ENCODE measurements around the gene STAT6.

The STAT6 gene

DNA sequence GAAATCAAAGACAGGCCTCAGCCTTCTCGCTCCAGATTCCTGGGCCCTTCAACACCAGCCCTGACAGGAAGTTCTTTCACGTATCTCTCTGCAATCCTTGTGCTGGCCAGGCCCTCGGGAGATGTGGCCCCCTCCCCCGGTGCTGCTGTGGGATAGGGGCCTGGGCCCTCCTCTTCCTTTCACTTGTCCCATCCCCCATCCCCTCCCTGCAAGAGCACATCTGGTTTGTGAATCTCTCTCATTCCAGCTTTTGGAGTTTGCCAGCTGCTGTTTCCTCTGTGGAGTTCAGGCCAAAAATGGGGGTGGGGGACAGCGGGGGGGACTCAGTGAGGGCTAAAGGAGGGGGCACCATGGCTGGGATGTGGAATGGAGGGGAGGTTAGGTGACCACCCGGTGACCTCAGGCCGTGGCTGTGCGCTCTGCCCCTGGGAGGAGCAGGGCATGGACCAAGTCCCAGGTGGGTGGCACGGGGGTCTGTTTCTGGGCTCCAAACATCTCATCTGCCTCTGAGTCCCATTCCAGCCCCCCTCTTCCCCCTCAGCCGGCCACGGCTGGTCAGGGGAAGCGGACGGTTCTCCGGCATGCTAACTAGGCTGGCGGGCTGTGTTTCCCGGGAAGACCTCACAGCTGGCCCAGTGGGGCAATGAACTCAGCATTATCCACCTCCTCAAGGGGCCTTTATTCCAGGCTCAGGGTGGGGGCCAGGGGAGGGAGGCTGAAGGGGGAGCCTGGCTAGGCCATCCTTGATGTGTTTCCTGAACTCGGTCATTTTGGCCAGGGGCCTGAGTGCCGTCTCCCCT lies 24.6 kb upstream of the STAT6 start:
- no peak for TF ChIP-seq GATA3 (IDR thresholded peaks at IDR 0.05; ENCODE audit: low read depth, low read length)
- no peak for TF ChIP-seq GATA2 (IDR thresholded peaks at IDR 0.05; ENCODE audit: low read depth, low read length)

DNA sequence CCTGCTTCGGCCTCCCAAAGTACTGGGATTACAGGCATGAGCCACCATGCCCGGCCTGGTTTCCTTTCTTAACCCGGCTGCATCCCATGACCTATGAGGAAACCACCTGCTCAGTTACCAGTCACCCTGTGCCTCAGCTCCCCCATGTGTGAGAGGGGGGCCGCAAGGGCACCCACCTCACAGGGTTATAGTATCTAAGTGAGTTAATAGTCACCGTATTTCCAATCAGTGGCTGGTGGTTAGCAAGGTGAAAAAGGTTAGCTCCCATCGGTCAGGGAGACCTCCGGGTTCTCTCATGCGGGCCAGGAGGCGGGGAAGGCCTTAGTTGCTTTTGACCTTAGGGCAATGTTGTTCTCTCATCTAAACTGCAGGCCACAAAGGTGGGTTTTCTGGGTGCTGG lies 23.8 kb upstream of the STAT6 start:
- TF ChIP-seq GATA2 (IDR thresholded peaks at IDR 0.05; ENCODE audit: low read depth, low read length) (no peak), GATA3 (IDR thresholded peaks at IDR 0.05; ENCODE audit: low read depth, low read length) (no peak)

DNA sequence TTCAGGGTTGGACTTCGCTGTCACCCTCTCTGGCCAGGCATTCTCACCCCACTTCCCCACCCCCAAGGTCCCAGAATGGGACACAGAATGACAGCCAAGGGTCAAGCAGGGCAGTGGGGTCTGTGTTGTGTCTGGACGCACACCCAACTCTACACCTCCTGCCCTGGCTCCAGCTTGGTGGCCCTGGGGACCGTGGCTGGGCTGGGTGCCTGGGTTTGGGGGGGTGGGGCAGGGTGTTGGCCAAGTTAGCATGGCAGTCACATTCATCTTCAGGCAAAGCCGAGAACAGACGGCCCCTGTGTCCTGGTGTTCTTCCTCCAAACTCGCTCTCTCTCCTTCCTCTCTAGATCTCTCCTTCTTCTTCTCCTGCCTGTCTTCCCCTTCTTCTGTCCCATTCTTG lies 22.8 kb upstream of the STAT6 start:
- TF ChIP-seq GATA3 (IDR thresholded peaks at IDR 0.05; ENCODE audit: low read depth, low read length), result no peak
- no peak for TF ChIP-seq GATA2 (IDR thresholded peaks at IDR 0.05; ENCODE audit: low read depth, low read length)

DNA sequence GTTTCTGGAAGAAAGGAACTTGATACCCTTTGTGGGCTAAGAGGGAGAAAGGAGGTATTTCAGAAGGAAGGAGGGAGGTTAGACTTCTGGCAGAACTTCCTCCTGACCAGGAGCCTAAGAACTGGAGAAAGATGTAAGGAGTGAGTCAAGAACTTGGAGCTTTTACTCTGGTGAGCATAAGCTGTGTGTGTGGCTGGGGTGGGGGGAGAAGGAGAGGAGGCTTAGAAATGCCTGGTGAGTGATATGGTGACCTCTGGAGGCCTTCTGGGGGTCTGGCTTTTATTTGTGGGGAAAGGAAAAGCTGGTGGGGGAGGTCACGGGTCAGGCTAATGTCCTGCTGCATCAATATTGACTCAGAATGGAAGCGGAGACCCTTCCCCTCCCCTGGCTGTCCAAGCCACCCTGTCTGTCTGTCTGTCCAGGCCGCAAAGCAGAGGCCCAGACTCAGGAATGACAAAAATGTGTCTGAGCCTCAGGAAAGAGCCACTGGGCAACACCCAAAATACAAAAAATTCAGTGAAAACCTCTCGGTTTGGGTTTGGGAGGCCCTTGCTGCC lies 21.9 kb upstream of the STAT6 start:
- TF ChIP-seq GATA2 (IDR thresholded peaks at IDR 0.05; ENCODE audit: low read depth, low read length) (no peak), GATA3 (IDR thresholded peaks at IDR 0.05; ENCODE audit: low read depth, low read length) (no peak)

- TF ChIP-seq GATA3 (IDR thresholded peaks at IDR 0.05; ENCODE audit: low read depth, low read length) (no peak), GATA2 (IDR thresholded peaks at IDR 0.05; ENCODE audit: low read depth, low read length) (no peak)
Observed at GRCh38 chr12:57131896-57132744, 21.0 kb upstream of the STAT6 start.

GRCh38 chr12:57130941-57131340 lies 19.8 kb upstream of the STAT6 start:
- TF ChIP-seq GATA3 (IDR thresholded peaks at IDR 0.05; ENCODE audit: low read depth, low read length) (no peak), GATA2 (IDR thresholded peaks at IDR 0.05; ENCODE audit: low read depth, low read length) (no peak)

- TF ChIP-seq GATA3 (IDR thresholded peaks at IDR 0.05; ENCODE audit: low read depth, low read length) (no peak), GATA2 (IDR thresholded peaks at IDR 0.05; ENCODE audit: low read depth, low read length) (no peak)
Observed at GRCh38 chr12:57129889-57130288, 18.7 kb upstream of the STAT6 start.

- TF ChIP-seq GATA3 (IDR thresholded peaks at IDR 0.05; ENCODE audit: low read depth, low read length), result no peak
- TF ChIP-seq GATA2 (IDR thresholded peaks at IDR 0.05; ENCODE audit: low read depth, low read length), result no peak
Observed at GRCh38 chr12:57129321-57129842, 18.2 kb upstream of the STAT6 start.

DNA sequence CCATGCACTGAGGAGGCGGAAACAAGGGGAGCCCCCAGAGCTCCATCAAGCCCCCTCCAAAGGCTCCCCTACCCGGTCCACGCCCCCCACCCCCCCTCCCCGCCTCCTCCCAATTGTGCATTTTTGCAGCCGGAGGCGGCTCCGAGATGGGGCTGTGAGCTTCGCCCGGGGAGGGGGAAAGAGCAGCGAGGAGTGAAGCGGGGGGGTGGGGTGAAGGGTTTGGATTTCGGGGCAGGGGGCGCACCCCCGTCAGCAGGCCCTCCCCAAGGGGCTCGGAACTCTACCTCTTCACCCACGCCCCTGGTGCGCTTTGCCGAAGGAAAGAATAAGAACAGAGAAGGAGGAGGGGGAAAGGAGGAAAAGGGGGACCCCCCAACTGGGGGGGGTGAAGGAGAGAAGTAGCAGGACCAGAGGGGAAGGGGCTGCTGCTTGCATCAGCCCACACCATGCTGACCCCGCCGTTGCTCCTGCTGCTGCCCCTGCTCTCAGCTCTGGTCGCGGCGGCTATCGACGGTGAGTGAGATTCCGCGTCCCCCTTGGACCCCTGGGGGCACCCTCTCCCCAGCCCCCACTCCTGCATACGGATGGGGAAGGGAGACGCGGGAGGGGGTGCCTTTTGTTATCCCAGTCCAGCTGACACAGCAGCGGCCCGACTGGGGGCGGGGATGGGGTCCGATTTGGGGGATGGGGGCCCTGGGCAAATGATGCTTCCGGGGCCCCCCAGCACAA lies 17.5 kb upstream of the STAT6 start:
- TF ChIP-seq GATA3 (IDR thresholded peaks at IDR 0.05; ENCODE audit: low read depth, low read length) (no peak), GATA2 (IDR thresholded peaks at IDR 0.05; ENCODE audit: low read depth, low read length) (no peak)

DNA sequence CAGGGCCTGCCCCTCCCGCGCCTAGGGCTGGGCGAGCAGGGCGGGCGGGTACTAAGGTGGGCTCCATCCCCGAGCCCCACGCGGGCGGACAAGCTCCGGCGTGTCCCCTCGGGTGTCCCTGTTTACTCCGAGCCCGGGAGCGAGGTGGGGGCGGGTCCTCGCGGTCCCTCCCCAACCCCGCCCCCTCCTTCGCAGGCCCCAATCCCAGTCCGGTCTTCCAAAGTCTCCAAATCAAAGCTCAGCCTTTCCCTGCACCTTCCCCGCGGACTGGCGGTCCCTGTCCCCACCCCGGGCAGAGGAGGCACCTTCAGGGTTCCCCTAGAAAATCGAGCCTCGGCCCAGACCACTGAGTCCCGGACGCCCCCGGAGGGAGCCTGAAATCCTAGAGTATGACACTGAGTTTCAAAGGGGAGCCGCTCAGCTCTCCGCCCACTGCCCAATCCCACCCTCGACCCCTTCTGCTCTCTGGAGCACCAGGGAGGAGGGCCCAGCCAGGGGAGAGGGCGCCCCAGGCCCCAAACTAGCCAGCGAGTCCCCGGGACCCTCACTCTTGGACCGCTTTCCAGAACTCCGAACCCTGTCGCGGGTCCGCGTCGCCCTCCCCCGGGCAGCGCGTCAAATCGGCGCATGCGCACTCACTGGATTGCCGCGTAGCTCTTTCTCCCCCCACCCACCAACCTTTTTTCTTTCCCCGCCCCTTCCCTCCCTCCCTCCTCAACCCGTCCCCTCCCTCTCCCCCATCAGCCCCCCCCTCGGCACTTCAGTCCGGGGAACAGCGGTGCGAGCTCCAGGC lies 16.8 kb upstream of the STAT6 start, which contains the start of gene LRP1:
TSS of gene LRP1 (plus strand) at position 758 of the 793 bp plus-strand sequence. CDS start 482 bp downstream, outside the sequence.
- TF ChIP-seq GATA3 (IDR thresholded peaks at IDR 0.05; ENCODE audit: low read depth, low read length) (no peak), GATA2 (IDR thresholded peaks at IDR 0.05; ENCODE audit: low read depth, low read length) (no peak)

DNA sequence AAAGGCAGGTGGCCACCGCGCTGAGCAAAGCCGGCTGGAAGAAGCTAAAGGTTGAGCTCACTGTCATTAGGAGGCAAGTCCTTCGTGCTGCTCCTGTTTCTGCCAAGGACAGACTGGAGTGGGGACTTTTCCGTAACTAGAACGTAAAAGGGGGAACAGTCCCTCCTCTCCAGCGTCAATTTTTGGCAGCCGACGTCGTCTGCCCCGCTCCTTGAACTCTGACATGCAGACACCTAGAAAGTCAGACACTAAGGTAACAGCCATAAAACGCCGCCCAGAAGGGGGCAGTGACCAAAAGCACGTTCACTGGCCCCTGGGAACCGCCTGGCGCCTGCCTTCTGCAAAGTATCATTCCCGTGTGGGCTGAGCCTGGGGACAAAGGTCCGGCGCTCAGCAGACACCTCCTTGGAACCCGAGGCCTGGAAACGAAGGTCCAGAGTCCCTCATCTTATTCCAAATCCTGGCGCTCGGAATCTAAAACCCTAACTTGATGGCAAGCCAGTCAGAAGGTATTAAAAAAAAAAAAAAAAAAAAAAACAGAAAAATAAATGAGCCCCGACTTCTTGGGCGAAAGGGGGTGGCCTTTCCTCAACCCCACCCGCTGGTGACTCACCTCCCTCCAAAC lies 16.1 kb upstream of the STAT6 start:
- TF ChIP-seq GATA3 (IDR thresholded peaks at IDR 0.05; ENCODE audit: low read depth, low read length) (no peak), GATA2 (IDR thresholded peaks at IDR 0.05; ENCODE audit: low read depth, low read length) (no peak)

GRCh38 chr12:57126561-57126960 lies 15.4 kb upstream of the STAT6 start:
- TF ChIP-seq GATA2 (IDR thresholded peaks at IDR 0.05; ENCODE audit: low read depth, low read length), result no peak
- no peak for TF ChIP-seq GATA3 (IDR thresholded peaks at IDR 0.05; ENCODE audit: low read depth, low read length)

Measured in SH-SY5Y (cell line).